HTR-8/SVneo (cell line): Measurements from ENCODE around the gene TMEM170B.

Source experiments
- DNase-seq: peaks from one replicate; pipeline ENCODE4 v3.0.0; 2011; ENCODE audit warnings: low spot score, mixed read lengths; ENCODE audit not compliant: insufficient read length
- FAIRE-seq: peaks from 2 replicates; lab custom pipeline; 2011; peaks lifted over from hg19 to GRCh38; lab: Jason Lieb, UNC

TMEM170B gene

GRCh38 chr6:11537229-11538051 lies at the start of gene TMEM170B:
Gene TMEM170B, plus strand, starts transcription at chr6:11537749. Its CDS starts 529 bp downstream, at chr6:11538278.
- FAIRE-seq, result peak; percentile 96

GRCh38 chr6:11490996-11491395 lies 46.6 kb upstream of the TMEM170B start:
- DNase-seq (no peak), FAIRE-seq (no peak)

More at GRCh38 chr6:11537229-11538051, at the start of gene TMEM170B:
- DNase-seq, result peak; percentile 94

GRCh38 chr6:11491596-11492463 lies 45.7 kb upstream of the TMEM170B start:
- DNase-seq, result no peak
- peak; percentile 98 for FAIRE-seq

- FAIRE-seq (no peak), DNase-seq (no peak)
Observed at GRCh38 chr6:11492464-11493290, 44.9 kb upstream of the TMEM170B start.

GRCh38 chr6:11493974-11494373 lies 43.6 kb upstream of the TMEM170B start:
- no peak for DNase-seq
- no peak for FAIRE-seq

- DNase-seq, result no peak
- no peak for FAIRE-seq
Observed at GRCh38 chr6:11494786-11495564, 42.6 kb upstream of the TMEM170B start.

- FAIRE-seq (no peak), DNase-seq (no peak)
Observed at GRCh38 chr6:11495565-11496145, 41.9 kb upstream of the TMEM170B start.

GRCh38 chr6:11496152-11497060 lies 41.1 kb upstream of the TMEM170B start:
- no peak for FAIRE-seq
- peak; percentile 78 for DNase-seq

GRCh38 chr6:11497107-11497506 lies 40.4 kb upstream of the TMEM170B start:
- FAIRE-seq, result no peak
- DNase-seq, result no peak

- no peak for DNase-seq
- no peak for FAIRE-seq
Observed at GRCh38 chr6:11497881-11498280, 39.7 kb upstream of the TMEM170B start.

- DNase-seq (peak; percentile 49), FAIRE-seq (peak; percentile 85)
Observed at GRCh38 chr6:11500008-11500407, 37.5 kb upstream of the TMEM170B start.

- DNase-seq (no peak), FAIRE-seq (no peak)
Observed at GRCh38 chr6:11509471-11509870, 28.1 kb upstream of the TMEM170B start.

- FAIRE-seq (no peak), DNase-seq (no peak)
Observed at GRCh38 chr6:11514672-11515071, 22.9 kb upstream of the TMEM170B start.

GRCh38 chr6:11515763-11516162 lies 21.8 kb upstream of the TMEM170B start:
- FAIRE-seq, result no peak

GRCh38 chr6:11522812-11523605 lies 14.5 kb upstream of the TMEM170B start:
- DNase-seq, result no peak
- FAIRE-seq, result no peak

More at GRCh38 chr6:11515763-11516162, 21.8 kb upstream of the TMEM170B start:
- DNase-seq, result no peak

GRCh38 chr6:11525468-11526155 lies 11.9 kb upstream of the TMEM170B start:
- DNase-seq, result no peak

GRCh38 chr6:11526156-11526505 lies 11.4 kb upstream of the TMEM170B start:
- DNase-seq (no peak), FAIRE-seq (no peak)

More at GRCh38 chr6:11525468-11526155, 11.9 kb upstream of the TMEM170B start:
- FAIRE-seq, result no peak
